Mononuclear cell (primary cell): ENCODE measurements around the gene RASEF. TPM values are rescaled to one million over a fixed set of nuclear protein-coding genes. Genes with fewer than 3 reads are reported as not detected.

Source experiments
- H3K27me3 ChIP-seq: 2 replicates; pipeline ENCODE4 v1.6.0; 2011; ENCODE audit warnings: low read length, control low read depth; ENCODE audit not compliant: insufficient read depth
- H3K4me1 ChIP-seq: 2 replicates; pipeline ENCODE4 v1.5.1; 2011; ENCODE audit warnings: mild to moderate bottlenecking, low read length, control low read depth; ENCODE audit not compliant: insufficient read depth
- H3K4me3 ChIP-seq: 2 replicates; pipeline ENCODE4 v1.5.1; 2011; ENCODE audit warnings: mild to moderate bottlenecking, low read length, moderate library complexity
- H3K9me3 ChIP-seq: 2 replicates; pipeline ENCODE4 v1.5.1; 2011; ENCODE audit warnings: low read depth, mild to moderate bottlenecking, control low read depth, low read length
- total RNA-seq: library from RNA; depleted of rRNA; stranded (reverse); fragments of >200 nt; gene quantifications from one replicate; pipeline ENCODE4 v1.2.3, GENCODE V29; 2012

RASEF gene
- total RNA-seq, 1 donor, result under 0.01 TPM

GRCh38 chr9:82987370-82988189 is 75.4 kb downstream of the RASEF start:
- no peak overlapping the region for H3K4me3 ChIP-seq
- H3K27me3 ChIP-seq, result no peaks in the 10 kb centered on the region
- H3K4me1 ChIP-seq, result no peaks in the 10 kb centered on the region
- H3K9me3 ChIP-seq, result no peaks in the 10 kb centered on the region

GRCh38 chr9:82981552-82981951 is 81.4 kb downstream of the RASEF start:
- Histone ChIP-seq H3K4me3 (no peak overlapping the region), H3K9me3 (no peaks in the 10 kb centered on the region), H3K4me1 (no peaks in the 10 kb centered on the region), H3K27me3 (no peaks in the 10 kb centered on the region)

- Histone ChIP-seq H3K4me1 (no peaks in the 10 kb centered on the region), H3K4me3 (no peak overlapping the region), H3K9me3 (no peaks in the 10 kb centered on the region), H3K27me3 (no peaks in the 10 kb centered on the region)
Observed at GRCh38 chr9:82975176-82975575, 87.8 kb downstream of the RASEF start.

- H3K4me1 ChIP-seq, result no peaks in the 10 kb centered on the region
- H3K4me3 ChIP-seq, result no peak overlapping the region
- no peaks in the 10 kb centered on the region for H3K27me3 ChIP-seq
- H3K9me3 ChIP-seq, result no peaks in the 10 kb centered on the region
Observed at GRCh38 chr9:82972446-82972845, 90.5 kb downstream of the RASEF start.

DNA sequence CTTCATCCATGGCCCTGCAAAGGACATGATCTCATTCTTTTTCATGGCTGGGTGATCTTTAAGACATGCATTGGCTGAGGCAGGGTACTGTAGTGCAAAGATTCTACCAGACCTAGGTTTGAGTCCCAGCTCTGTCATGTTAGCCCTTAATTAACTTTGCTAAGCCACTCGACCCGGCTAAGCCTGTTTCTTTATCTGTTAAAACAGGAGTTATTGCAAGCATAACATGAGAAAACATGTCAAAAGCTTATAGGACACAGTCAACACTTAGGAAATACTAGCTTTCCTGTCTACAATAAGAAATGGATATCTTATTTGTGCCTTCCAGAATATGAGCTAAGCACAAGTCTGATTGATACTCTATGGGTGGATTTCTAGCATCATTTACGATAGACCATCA is 92.6 kb downstream of the RASEF start:
- H3K27me3 ChIP-seq, result no peaks in the 10 kb centered on the region
- H3K9me3 ChIP-seq, result no peaks in the 10 kb centered on the region
- H3K4me3 ChIP-seq, result no peak overlapping the region
- H3K4me1 ChIP-seq, result no peaks in the 10 kb centered on the region

DNA sequence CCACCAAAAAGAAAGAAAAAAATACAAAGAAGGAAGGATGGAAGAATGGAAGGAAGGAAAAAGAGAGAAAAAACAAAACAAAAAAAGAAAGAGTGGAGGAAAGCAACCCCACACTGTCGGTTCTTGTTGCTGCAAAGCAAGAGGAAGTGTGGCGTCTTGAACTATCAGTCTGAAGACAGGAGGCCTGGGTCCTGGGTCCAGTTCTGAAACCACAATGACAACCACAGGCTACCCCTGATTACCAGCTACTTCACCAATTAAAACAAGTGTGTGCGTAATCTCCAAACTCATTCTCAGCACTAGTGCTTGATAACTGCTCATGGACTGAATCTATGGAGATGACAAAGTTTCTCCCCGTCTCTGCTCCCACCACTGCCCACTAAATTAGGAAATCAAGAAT is 93.7 kb downstream of the RASEF start:
- Histone ChIP-seq H3K4me3 (no peak overlapping the region), H3K9me3 (no peaks in the 10 kb centered on the region), H3K4me1 (no peaks in the 10 kb centered on the region), H3K27me3 (no peaks in the 10 kb centered on the region)

- H3K4me3 ChIP-seq, result no peak overlapping the region
- no peaks in the 10 kb centered on the region for H3K27me3 ChIP-seq
- H3K4me1 ChIP-seq, result no peaks in the 10 kb centered on the region
- no peaks in the 10 kb centered on the region for H3K9me3 ChIP-seq
Observed at GRCh38 chr9:82968816-82969215, 94.1 kb downstream of the RASEF start.

GRCh38 chr9:82968388-82968787 is 94.6 kb downstream of the RASEF start:
- Histone ChIP-seq H3K4me3 (no peak overlapping the region), H3K4me1 (no peaks in the 10 kb centered on the region), H3K9me3 (no peaks in the 10 kb centered on the region), H3K27me3 (no peaks in the 10 kb centered on the region)

DNA sequence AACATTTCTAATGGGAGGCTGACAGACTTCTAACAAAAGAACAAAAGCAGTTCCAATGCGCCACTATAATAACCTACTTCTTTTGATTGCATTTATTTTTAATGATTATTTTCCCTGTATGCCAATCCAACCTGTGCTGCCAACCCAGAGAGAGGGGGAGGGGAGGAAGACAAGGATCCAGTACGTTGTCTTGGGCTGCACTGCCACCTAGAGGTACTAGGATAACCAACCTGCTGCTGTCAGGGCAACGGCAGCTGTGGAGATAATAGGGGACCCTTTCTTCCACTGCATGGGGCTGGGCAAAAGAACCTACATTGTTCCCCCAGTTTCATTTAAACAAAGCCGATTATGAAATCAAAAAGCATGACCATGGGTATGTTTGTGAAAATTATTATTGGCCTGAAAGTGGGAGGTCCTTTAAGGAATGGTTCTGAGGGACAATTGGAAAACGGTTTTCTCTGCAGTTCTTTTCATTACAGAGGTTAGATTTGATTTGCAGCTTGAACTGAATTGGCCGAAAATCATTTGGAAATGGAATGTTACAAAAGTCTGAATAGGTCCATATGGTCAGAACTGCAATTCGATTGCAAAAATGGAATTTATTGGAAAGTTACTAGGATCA is 101.3 kb downstream of the RASEF start:
- Histone ChIP-seq H3K4me3 (no peak overlapping the region), H3K27me3 (no peaks in the 10 kb centered on the region), H3K4me1 (no peaks in the 10 kb centered on the region), H3K9me3 (no peaks in the 10 kb centered on the region)

- H3K4me3 ChIP-seq, result no peak overlapping the region
- no peaks in the 10 kb centered on the region for H3K27me3 ChIP-seq
- no peaks in the 10 kb centered on the region for H3K4me1 ChIP-seq
- H3K9me3 ChIP-seq, result no peaks in the 10 kb centered on the region
Observed at GRCh38 chr9:82957529-82958379, 105.2 kb downstream of the RASEF start.

GRCh38 chr9:82949203-82949602 is 113.7 kb downstream of the RASEF start:
- no peaks in the 10 kb centered on the region for H3K9me3 ChIP-seq
- H3K4me1 ChIP-seq, result no peaks in the 10 kb centered on the region

GRCh38 chr9:82940376-82940775 is 122.6 kb downstream of the RASEF start:
- Histone ChIP-seq H3K9me3 (no peaks in the 10 kb centered on the region), H3K4me3 (no peak overlapping the region), H3K27me3 (no peaks in the 10 kb centered on the region), H3K4me1 (no peaks in the 10 kb centered on the region)

More at GRCh38 chr9:82949203-82949602, 113.7 kb downstream of the RASEF start:
- H3K27me3 ChIP-seq, result no peaks in the 10 kb centered on the region
- H3K4me3 ChIP-seq, result no peak overlapping the region

DNA sequence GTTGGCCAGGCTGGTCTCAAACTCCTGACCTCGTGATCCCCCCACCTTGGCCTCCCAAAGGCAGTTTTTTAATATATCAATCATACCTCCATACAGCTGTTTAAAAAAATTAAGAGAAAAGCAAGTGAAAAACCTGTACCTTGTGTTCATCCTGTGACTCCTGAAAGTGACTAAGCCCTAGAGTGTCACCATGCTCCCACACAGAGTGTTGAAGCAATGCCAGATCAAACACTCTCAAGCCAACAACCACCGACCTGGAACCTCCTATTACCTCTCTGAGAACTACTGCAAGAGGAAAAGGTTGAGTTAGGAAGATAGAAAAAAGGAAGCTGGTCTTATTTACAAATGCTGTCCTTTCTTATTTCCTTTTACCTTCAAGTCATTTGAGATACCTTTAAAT is 123.5 kb downstream of the RASEF start:
- Histone ChIP-seq H3K4me3 (no peak overlapping the region), H3K9me3 (no peaks in the 10 kb centered on the region), H3K27me3 (no peaks in the 10 kb centered on the region), H3K4me1 (no peaks in the 10 kb centered on the region)

DNA sequence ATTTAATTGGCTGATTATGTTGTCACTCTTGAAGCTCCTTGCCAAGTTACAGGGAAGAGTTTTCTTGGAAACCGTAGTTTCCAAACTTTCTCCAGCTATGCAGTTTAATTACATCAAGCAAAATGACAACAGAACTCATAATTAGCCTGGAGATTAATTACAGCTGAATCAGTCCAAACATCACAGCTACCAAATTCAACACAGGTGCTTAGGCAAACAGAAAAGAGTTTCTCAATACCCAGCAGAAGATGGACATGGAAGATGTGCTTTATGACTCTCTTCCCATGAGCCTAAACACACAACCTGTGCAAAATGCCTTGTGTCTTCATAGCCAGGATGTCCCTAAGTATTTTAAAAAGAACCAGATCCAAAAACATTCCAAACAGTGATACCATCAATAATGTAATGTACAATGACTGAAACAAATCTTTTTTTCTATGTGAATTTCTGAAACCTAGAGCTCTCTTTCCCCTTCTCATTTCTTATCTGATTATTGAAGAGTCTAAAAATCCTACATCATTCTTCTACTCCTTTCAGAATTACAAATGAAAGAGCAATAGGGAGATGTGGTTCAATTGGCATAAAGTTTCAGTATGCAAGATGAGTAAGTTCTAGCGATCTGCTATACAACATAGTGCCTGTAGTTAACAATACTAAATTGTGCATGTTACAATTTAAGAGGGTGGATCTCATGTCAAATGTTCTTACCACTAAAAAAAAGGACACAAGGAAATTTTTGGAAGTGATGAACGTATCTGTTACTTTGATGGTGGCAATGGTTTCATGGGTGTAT is 124.3 kb downstream of the RASEF start:
- no peak overlapping the region for H3K4me3 ChIP-seq
- no peaks in the 10 kb centered on the region for H3K27me3 ChIP-seq
- no peaks in the 10 kb centered on the region for H3K9me3 ChIP-seq
- no peaks in the 10 kb centered on the region for H3K4me1 ChIP-seq
